Liver (tissue), 9 donors: ENCODE measurements around the gene C6orf89. TPM values are rescaled to one million over a fixed set of nuclear protein-coding genes. Genes with fewer than 3 reads are reported as not detected.

Experiments
- DNase-seq: peaks from one replicate; pipeline ENCODE4 v3.0.0-alpha.2; 2017; ENCODE audit warnings: low spot score
- H3K27ac ChIP-seq, 2 donors: one replicate each; pipeline ENCODE4 v1.7.0; 2013; ENCODE audit warnings: inconsistent platforms in 2 of 2, low read length in 2 of 2, control low read depth in 1 of 2, low read depth in 1 of 2, mild to moderate bottlenecking in 1 of 2
- H3K27me3 ChIP-seq, 4 donors: one replicate each; pipeline versions ENCODE4 v1.6.1 to v1.7.0; 2013; ENCODE audit warnings: low read length in 3 of 4, inconsistent platforms in 1 of 4, mild to moderate bottlenecking in 1 of 4, moderate library complexity in 1 of 4; ENCODE audit not compliant: control insufficient read depth in 4 of 4, insufficient read depth in 4 of 4
- H3K36me3 ChIP-seq, 4 donors: one replicate each; pipeline versions ENCODE4 v1.6.1 to v1.7.0; 2013; ENCODE audit warnings: low read length in 3 of 4, mild to moderate bottlenecking in 3 of 4, low read depth in 1 of 4, moderate library complexity in 1 of 4; ENCODE audit not compliant: control insufficient read depth in 4 of 4, insufficient read depth in 3 of 4
- H3K4me1 ChIP-seq, 4 donors: one replicate each; pipeline versions ENCODE4 v1.6.1 to v1.7.0; 2013; ENCODE audit warnings: low read length in 3 of 4, mild to moderate bottlenecking in 3 of 4, moderate library complexity in 1 of 4; ENCODE audit not compliant: control insufficient read depth in 4 of 4, insufficient read depth in 4 of 4
- H3K4me3 ChIP-seq, 3 donors: one replicate each; pipeline versions ENCODE4 v1.6.1 to v1.7.0; 2013; ENCODE audit warnings: low read length in 3 of 3, control low read depth in 1 of 3, low read depth in 1 of 3, mild to moderate bottlenecking in 1 of 3
- H3K9ac ChIP-seq, 2 donors: one replicate each; pipeline ENCODE4 v1.7.0; 2013; ENCODE audit warnings: low read length in 2 of 2, mild to moderate bottlenecking in 2 of 2, moderate library complexity in 2 of 2, control low read depth in 1 of 2, low read depth in 1 of 2
- H3K9me3 ChIP-seq, 4 donors: one replicate each; pipeline versions ENCODE4 v1.6.1 to v1.7.0; 2013; ENCODE audit warnings: low read length in 3 of 4; ENCODE audit not compliant: control insufficient read depth in 4 of 4
- ATF3 ChIP-seq: IDR thresholded peaks from 2 replicates; pipeline ENCODE4 v1.6.1; 2016; ENCODE audit warnings: antibody characterized with exemption
- FOXA2 ChIP-seq: IDR thresholded peaks from 2 replicates; pipeline ENCODE4 v1.6.1; 2016; ENCODE audit warnings: antibody characterized with exemption
- GABPA ChIP-seq, 2 donors: IDR thresholded peaks in 1 of 2; conservative IDR thresholded peaks in 1 of 2; 2 replicates each; pipeline ENCODE4 v1.6.1; 2016; ENCODE audit warnings: antibody characterized with exemption in 2 of 2, mild to moderate bottlenecking in 1 of 2, moderate library complexity in 1 of 2
- JUND ChIP-seq, 2 donors: IDR thresholded peaks; 2 replicates each; pipeline ENCODE4 v1.6.1; 2016; ENCODE audit warnings: antibody characterized with exemption in 2 of 2
- MAX ChIP-seq: IDR thresholded peaks from 2 replicates; pipeline ENCODE4 v1.6.1; 2016; ENCODE audit warnings: antibody characterized with exemption
- NR2F2 ChIP-seq: IDR thresholded peaks from 2 replicates; pipeline ENCODE4 v1.6.1; 2016; ENCODE audit warnings: antibody characterized with exemption
- RXRA ChIP-seq, 2 donors: IDR thresholded peaks; 2 replicates each; pipeline ENCODE4 v1.6.1; 2017 to 2018; ENCODE audit warnings: antibody characterized with exemption in 2 of 2, mild to moderate bottlenecking in 1 of 2
- SP1 ChIP-seq: IDR thresholded peaks from 2 replicates; pipeline ENCODE4 v1.6.1; 2018; ENCODE audit warnings: antibody characterized with exemption, mild to moderate bottlenecking
- ZBTB33 ChIP-seq: IDR thresholded peaks from 2 replicates; pipeline ENCODE4 v1.6.1; 2016; ENCODE audit warnings: antibody characterized with exemption
- WGBS: extraction: QIAGEN DNeasy Blood & Tissue Kit; methylation state at CpG from one replicate; pipeline ENCODE4 v1.1.7; 2013; 5-methylcytosine and 5-hydroxymethylcytosine counted together
- polyA plus RNA-seq, 2 donors: library from polyadenylated mRNA; stranded (reverse) in 1 of 2; unstranded in 1 of 2; fragments of 200-250 nt in 1 of 2; fragments of >200 nt in 1 of 2; fragmentation: Nextera tagmentation in 1 of 2; extraction: Ambion mirVana in 1 of 2; gene quantifications; one replicate each; pipeline versions ENCODE4 v1.2.1 to v1.2.3, GENCODE V29; 2013 to 2015
- total RNA-seq, 2 donors: library from RNA; depleted of rRNA; stranded (reverse); fragments of >200 nt; gene quantifications; one replicate each; pipeline ENCODE4 v1.2.3, GENCODE V29; 2014
- TF ChIP-seq, protein P1 (sequence below): fragments of 150-350 bp; IDR thresholded peaks from 2 replicates; pipeline ENCODE4 v1.5.1; 2017; ENCODE audit warnings: improper control_type of control experiment, low read depth, low read length; ENCODE audit not compliant: missing input control
- TF ChIP-seq, protein P2 (sequence below): IDR thresholded peaks from 2 replicates; pipeline ENCODE4 v1.6.1; 2016; ENCODE audit warnings: antibody characterized with exemption, mild to moderate bottlenecking
- donor health status: healthy.
- donor health status: healthy.
- donor health status: healthy.
- donor health status: healthy.
- donor health status: healthy.

Gene C6orf89
- total and polyA plus RNA-seq, 4 donors: 14.0 to 27.2 (median 21.0) TPM

DNA sequence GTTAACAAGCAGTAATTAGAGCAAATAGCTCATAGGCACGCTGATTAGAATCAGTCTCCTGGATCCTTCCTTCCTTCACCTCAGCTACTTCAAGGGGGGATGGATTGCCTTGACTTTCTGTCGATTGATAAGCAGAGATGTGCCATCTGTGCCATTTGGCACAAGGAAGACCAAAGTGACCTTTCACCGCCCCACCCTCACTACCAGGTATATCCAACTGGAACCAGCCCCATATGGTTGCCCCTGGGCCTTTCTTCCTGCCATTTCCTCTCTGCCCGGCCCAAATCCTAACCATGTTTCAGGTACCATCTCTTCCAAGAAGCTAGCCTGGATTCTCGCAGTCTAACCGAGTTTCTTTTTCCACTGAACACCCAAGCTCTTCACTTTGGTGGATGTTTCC lies 37.8 kb upstream of the C6orf89 start:
- Histone ChIP-seq H3K27ac (no peak overlapping the region), H3K4me1 (peaks cover 0 to 7% (median 5%) of the 10 kb centered on the region in 4 donors), H3K9me3 (no peaks in the 10 kb centered on the region), H3K36me3 (no peaks in the 10 kb centered on the region), H3K27me3 (no peaks in the 10 kb centered on the region), H3K9ac (no peak overlapping the region), H3K4me3 (no peak overlapping the region)
- TF ChIP-seq, protein P1, sequence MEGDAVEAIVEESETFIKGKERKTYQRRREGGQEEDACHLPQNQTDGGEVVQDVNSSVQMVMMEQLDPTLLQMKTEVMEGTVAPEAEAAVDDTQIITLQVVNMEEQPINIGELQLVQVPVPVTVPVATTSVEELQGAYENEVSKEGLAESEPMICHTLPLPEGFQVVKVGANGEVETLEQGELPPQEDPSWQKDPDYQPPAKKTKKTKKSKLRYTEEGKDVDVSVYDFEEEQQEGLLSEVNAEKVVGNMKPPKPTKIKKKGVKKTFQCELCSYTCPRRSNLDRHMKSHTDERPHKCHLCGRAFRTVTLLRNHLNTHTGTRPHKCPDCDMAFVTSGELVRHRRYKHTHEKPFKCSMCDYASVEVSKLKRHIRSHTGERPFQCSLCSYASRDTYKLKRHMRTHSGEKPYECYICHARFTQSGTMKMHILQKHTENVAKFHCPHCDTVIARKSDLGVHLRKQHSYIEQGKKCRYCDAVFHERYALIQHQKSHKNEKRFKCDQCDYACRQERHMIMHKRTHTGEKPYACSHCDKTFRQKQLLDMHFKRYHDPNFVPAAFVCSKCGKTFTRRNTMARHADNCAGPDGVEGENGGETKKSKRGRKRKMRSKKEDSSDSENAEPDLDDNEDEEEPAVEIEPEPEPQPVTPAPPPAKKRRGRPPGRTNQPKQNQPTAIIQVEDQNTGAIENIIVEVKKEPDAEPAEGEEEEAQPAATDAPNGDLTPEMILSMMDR: no peak
- TF ChIP-seq MAX (no peak), ATF3 (no peak), FOXA2 (no peak), JUND (IDR thresholded peaks at IDR 0.05) (no peak), SP1 (no peak), RXRA (IDR thresholded peaks at IDR 0.05) (no peak), GABPA (IDR thresholded peaks at IDR 0.05 in 1 of 2, conservative IDR thresholded peaks at IDR 0.05 in 1 of 2) (no peak), NR2F2 (no peak)
- TF ChIP-seq, protein P2, sequence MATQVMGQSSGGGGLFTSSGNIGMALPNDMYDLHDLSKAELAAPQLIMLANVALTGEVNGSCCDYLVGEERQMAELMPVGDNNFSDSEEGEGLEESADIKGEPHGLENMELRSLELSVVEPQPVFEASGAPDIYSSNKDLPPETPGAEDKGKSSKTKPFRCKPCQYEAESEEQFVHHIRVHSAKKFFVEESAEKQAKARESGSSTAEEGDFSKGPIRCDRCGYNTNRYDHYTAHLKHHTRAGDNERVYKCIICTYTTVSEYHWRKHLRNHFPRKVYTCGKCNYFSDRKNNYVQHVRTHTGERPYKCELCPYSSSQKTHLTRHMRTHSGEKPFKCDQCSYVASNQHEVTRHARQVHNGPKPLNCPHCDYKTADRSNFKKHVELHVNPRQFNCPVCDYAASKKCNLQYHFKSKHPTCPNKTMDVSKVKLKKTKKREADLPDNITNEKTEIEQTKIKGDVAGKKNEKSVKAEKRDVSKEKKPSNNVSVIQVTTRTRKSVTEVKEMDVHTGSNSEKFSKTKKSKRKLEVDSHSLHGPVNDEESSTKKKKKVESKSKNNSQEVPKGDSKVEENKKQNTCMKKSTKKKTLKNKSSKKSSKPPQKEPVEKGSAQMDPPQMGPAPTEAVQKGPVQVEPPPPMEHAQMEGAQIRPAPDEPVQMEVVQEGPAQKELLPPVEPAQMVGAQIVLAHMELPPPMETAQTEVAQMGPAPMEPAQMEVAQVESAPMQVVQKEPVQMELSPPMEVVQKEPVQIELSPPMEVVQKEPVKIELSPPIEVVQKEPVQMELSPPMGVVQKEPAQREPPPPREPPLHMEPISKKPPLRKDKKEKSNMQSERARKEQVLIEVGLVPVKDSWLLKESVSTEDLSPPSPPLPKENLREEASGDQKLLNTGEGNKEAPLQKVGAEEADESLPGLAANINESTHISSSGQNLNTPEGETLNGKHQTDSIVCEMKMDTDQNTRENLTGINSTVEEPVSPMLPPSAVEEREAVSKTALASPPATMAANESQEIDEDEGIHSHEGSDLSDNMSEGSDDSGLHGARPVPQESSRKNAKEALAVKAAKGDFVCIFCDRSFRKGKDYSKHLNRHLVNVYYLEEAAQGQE: no peak
- 92% methylated on average over 6 of the region's 6 CpGs for WGBS
- DNase-seq: no peak

DNA sequence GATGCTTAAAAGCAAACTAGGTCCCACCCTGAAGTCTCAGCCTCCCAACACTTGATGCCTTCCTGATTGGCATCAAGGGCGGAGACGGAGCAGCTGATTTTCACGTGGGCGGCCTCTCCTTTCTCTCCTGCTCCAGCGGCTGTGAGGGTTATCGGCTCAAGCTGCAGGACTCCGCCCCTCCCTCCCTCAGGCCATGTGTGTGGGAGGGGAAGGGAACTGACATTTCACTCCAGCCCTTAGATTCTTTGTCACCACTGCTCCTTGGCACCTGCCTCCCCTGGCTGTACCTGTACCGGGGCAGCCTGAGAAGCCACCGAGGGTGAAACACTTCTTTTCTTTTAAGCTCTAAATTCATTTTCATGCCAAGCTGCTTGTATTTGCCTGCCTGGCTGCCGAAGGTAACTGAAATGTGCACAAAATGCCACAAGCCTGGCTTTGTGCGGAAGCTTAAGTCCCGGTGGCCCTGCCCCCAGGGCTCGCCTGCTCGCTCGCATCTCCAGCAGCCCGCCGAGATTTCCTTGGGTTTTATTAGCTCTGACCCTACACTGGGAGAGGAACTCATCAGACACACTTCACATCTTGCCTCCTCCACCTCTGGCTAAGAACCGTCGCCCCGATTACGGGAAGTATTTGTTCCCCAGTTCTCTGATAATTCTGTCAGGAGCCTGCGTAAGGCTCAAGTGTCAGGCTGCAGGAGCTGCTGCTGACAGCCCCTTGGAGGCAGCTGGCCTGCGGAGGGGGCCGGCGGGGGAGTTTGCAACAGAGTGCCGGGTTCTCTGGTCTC lies 36.9 kb upstream of the C6orf89 start:
- peaks cover 0 to 11% (median 7%) of the 10 kb centered on the region in 4 donors for H3K4me1 ChIP-seq
- H3K27me3 ChIP-seq: no peaks in the 10 kb centered on the region
- H3K4me3 ChIP-seq: no peak overlapping the region
- H3K9me3 ChIP-seq: no peaks in the 10 kb centered on the region
- no peaks in the 10 kb centered on the region for H3K36me3 ChIP-seq
- DNase-seq: peak; percentile 74
- H3K27ac ChIP-seq: no peak overlapping the region
- H3K9ac ChIP-seq: no peak overlapping the region
- TF ChIP-seq ZBTB33 (no peak), RXRA (IDR thresholded peaks at IDR 0.05) (no peak), ATF3 (no peak)
- TF ChIP-seq, protein P2: no peak
- WGBS: 42% methylated on average over 26 of the region's 26 CpGs
